Measurements from ENCODE around the gene HSPA1A.
"Not testable (repeated sequence)": the region's sequence is repeated elsewhere in the genome, so short reads cannot be mapped to it uniquely, and the experiment has no call there.

GRCh38 chr6:31808599-31808998 is 6.7 kb upstream of the HSPA1A start:
- TF ChIP-seq POLR2A (IDR thresholded peaks at IDR 0.05): not testable (repeated sequence)
- TF ChIP-seq, protein P1, sequence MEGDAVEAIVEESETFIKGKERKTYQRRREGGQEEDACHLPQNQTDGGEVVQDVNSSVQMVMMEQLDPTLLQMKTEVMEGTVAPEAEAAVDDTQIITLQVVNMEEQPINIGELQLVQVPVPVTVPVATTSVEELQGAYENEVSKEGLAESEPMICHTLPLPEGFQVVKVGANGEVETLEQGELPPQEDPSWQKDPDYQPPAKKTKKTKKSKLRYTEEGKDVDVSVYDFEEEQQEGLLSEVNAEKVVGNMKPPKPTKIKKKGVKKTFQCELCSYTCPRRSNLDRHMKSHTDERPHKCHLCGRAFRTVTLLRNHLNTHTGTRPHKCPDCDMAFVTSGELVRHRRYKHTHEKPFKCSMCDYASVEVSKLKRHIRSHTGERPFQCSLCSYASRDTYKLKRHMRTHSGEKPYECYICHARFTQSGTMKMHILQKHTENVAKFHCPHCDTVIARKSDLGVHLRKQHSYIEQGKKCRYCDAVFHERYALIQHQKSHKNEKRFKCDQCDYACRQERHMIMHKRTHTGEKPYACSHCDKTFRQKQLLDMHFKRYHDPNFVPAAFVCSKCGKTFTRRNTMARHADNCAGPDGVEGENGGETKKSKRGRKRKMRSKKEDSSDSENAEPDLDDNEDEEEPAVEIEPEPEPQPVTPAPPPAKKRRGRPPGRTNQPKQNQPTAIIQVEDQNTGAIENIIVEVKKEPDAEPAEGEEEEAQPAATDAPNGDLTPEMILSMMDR (IDR thresholded peaks at IDR 0.05): not testable (repeated sequence)

All from testis (tissue), 2 donors.